Measurements from ENCODE around the gene SRRM3. TPM values are rescaled to one million over a fixed set of nuclear protein-coding genes. Genes with fewer than 3 reads are reported as not detected.
A peak's percentile ranks its signal among the peaks of the same experiment; 100 is the strongest.
"Not testable (repeated sequence)": the region's sequence is repeated elsewhere in the genome, so short reads cannot be mapped to it uniquely, and the experiment has no call there.

Gene SRRM3
- total RNA-seq = not detected

GRCh38 chr7:76201732-76202665 lies at the start of gene SRRM3:
TSS of gene SRRM3 (plus strand) at chr7:76201896. CDS start at chr7:76235067, 33,171 bp downstream.
- H3K9me3 Mint-ChIP-seq = no peaks in the 10 kb centered on the region
- CTCF ChIA-PET = interaction anchor here (0.7 kb wide), 1 partner anchor 17 kb away, joined by 3 read pairs; no protein-coding TSS in a partner anchor
- H3K4me3 Mint-ChIP-seq = no peak within 1 kb of the TSS
- peaks cover 7% of the 10 kb centered on the region for H3K27me3 Mint-ChIP-seq
- no peak within 1 kb of the TSS for H3K27ac Mint-ChIP-seq
- POLR2A ChIA-PET = no interaction called here
- DNase-seq = peak; percentile 86
- no peaks in the 10 kb centered on the region for H3K4me1 Mint-ChIP-seq
- no peaks in the 10 kb centered on the region for H3K36me3 Mint-ChIP-seq (ENCODE audit: low read depth)

GRCh38 chr7:76151932-76152331 lies 49.8 kb upstream of the SRRM3 start:
- CTCF ChIA-PET = no interaction called here
- no peak overlapping the region for H3K27ac Mint-ChIP-seq
- no peak for DNase-seq
- H3K36me3 Mint-ChIP-seq (ENCODE audit: low read depth) = no peaks in the 10 kb centered on the region
- peaks cover 2% of the 10 kb centered on the region for H3K27me3 Mint-ChIP-seq
- H3K4me1 Mint-ChIP-seq = peaks cover 11% of the 10 kb centered on the region
- POLR2A ChIA-PET = no interaction called here
- no peaks in the 10 kb centered on the region for H3K9me3 Mint-ChIP-seq
- H3K4me3 Mint-ChIP-seq = no peak overlapping the region

GRCh38 chr7:76153571-76154230 lies 48.0 kb upstream of the SRRM3 start:
- H3K9me3 Mint-ChIP-seq; H3K27ac Mint-ChIP-seq; POLR2A ChIA-PET; H3K36me3 Mint-ChIP-seq (ENCODE audit: low read depth); H3K4me3 Mint-ChIP-seq; H3K27me3 Mint-ChIP-seq: not testable (repeated sequence)
- CTCF ChIA-PET = interaction anchor here (0.6 to 1.7 kb wide), 3 partner anchors 25 to 302 kb away, joined by 3 to 5 read pairs (median 4); no protein-coding TSS in a partner anchor
- peak; percentile 27 for DNase-seq
- H3K4me1 Mint-ChIP-seq = peaks cover 11% of the 10 kb centered on the region

GRCh38 chr7:76155938-76156337 lies 45.8 kb upstream of the SRRM3 start:
- POLR2A ChIA-PET = no interaction called here
- peaks cover 11% of the 10 kb centered on the region for H3K4me1 Mint-ChIP-seq
- no peaks in the 10 kb centered on the region for H3K36me3 Mint-ChIP-seq (ENCODE audit: low read depth)
- CTCF ChIA-PET = no interaction called here
- H3K27ac Mint-ChIP-seq = no peak overlapping the region
- no peak overlapping the region for H3K4me3 Mint-ChIP-seq
- no peak for DNase-seq
- H3K9me3 Mint-ChIP-seq = no peaks in the 10 kb centered on the region
- H3K27me3 Mint-ChIP-seq = peaks cover under 1% of the 10 kb centered on the region

GRCh38 chr7:76156992-76157685 lies 44.6 kb upstream of the SRRM3 start:
- DNase-seq; H3K4me3 Mint-ChIP-seq; CTCF ChIA-PET; H3K27me3 Mint-ChIP-seq; H3K27ac Mint-ChIP-seq; H3K36me3 Mint-ChIP-seq (ENCODE audit: low read depth); POLR2A ChIA-PET; H3K9me3 Mint-ChIP-seq: not testable (repeated sequence)
- peaks cover 11% of the 10 kb centered on the region for H3K4me1 Mint-ChIP-seq

- CTCF ChIA-PET; H3K36me3 Mint-ChIP-seq (ENCODE audit: low read depth): not testable (repeated sequence)
These were observed 43.3 kb upstream of the SRRM3 start for GRCh38 chr7:76158416-76158815.

GRCh38 chr7:76162416-76163170 lies 39.1 kb upstream of the SRRM3 start:
- H3K9me3 Mint-ChIP-seq; CTCF ChIA-PET; H3K27ac Mint-ChIP-seq; DNase-seq; H3K4me3 Mint-ChIP-seq; POLR2A ChIA-PET; H3K4me1 Mint-ChIP-seq; H3K27me3 Mint-ChIP-seq; H3K36me3 Mint-ChIP-seq (ENCODE audit: low read depth): not testable (repeated sequence)

More at GRCh38 chr7:76158416-76158815, 43.3 kb upstream of the SRRM3 start:
- H3K27me3 Mint-ChIP-seq, H3K4me3 Mint-ChIP-seq, H3K27ac Mint-ChIP-seq, DNase-seq, POLR2A ChIA-PET, H3K4me1 Mint-ChIP-seq, H3K9me3 Mint-ChIP-seq: not testable (repeated sequence)

GRCh38 chr7:76163812-76164211 lies 37.9 kb upstream of the SRRM3 start:
- H3K27ac Mint-ChIP-seq; H3K36me3 Mint-ChIP-seq (ENCODE audit: low read depth); H3K4me3 Mint-ChIP-seq; H3K27me3 Mint-ChIP-seq; DNase-seq; H3K9me3 Mint-ChIP-seq; POLR2A ChIA-PET; H3K4me1 Mint-ChIP-seq: not testable (repeated sequence)
- CTCF ChIA-PET = interaction anchor here (0.7 kb wide), 1 partner anchor 15 kb away, joined by 3 read pairs; no protein-coding TSS in a partner anchor

- POLR2A ChIA-PET = no interaction called here
- no peaks in the 10 kb centered on the region for H3K36me3 Mint-ChIP-seq (ENCODE audit: low read depth)
- H3K27me3 Mint-ChIP-seq = no peaks in the 10 kb centered on the region
- peaks cover 8% of the 10 kb centered on the region for H3K4me1 Mint-ChIP-seq
- H3K9me3 Mint-ChIP-seq = no peaks in the 10 kb centered on the region
- H3K27ac Mint-ChIP-seq = no peak overlapping the region
- no peak overlapping the region for H3K4me3 Mint-ChIP-seq
- no peak for DNase-seq
- CTCF ChIA-PET = interaction anchor here (0.9 to 3.9 kb wide), 3 partner anchors 13 to 126 kb away, joined by 4 to 24 read pairs (median 4); no protein-coding TSS in a partner anchor
These were observed 36.4 kb upstream of the SRRM3 start for GRCh38 chr7:76165106-76165972.

GRCh38 chr7:76165973-76166403 lies 35.7 kb upstream of the SRRM3 start:
- ChIA-PET POLR2A (interaction anchor here (1.2 to 2.2 kb wide), 3 partner anchors 12 to 152 kb away, joined by 7 to 13 read pairs (median 9); partner anchors contain the start of genes MDH2 and STYXL1), CTCF (interaction anchor here (1.7 to 3.9 kb wide), 2 partner anchors 12 to 125 kb away, joined by 4 to 24 read pairs; no protein-coding TSS in a partner anchor)

GRCh38 chr7:76166404-76167255 lies 35.1 kb upstream of the SRRM3 start:
- H3K9me3 Mint-ChIP-seq = no peaks in the 10 kb centered on the region
- H3K4me1 Mint-ChIP-seq = peaks cover 8% of the 10 kb centered on the region
- H3K4me3 Mint-ChIP-seq = peak overlapping the region; percentile 81
- peak overlapping the region; percentile 75 for H3K27ac Mint-ChIP-seq
- DNase-seq = peak; percentile 94
- no peaks in the 10 kb centered on the region for H3K36me3 Mint-ChIP-seq (ENCODE audit: low read depth)
- ChIA-PET CTCF (interaction anchor here (1.1 to 3.9 kb wide), 4 partner anchors 12 to 151 kb away, joined by 3 to 24 read pairs (median 4); partner anchors contain the start of genes MDH2 and STYXL1), POLR2A (interaction anchor here (1.2 to 2.2 kb wide), 4 partner anchors 12 to 193 kb away, joined by 4 to 13 read pairs (median 8); partner anchors contain the start of genes MDH2, STYXL1 and YWHAG)
- no peaks in the 10 kb centered on the region for H3K27me3 Mint-ChIP-seq

More at GRCh38 chr7:76165973-76166403, 35.7 kb upstream of the SRRM3 start:
- H3K36me3 Mint-ChIP-seq (ENCODE audit: low read depth) = no peaks in the 10 kb centered on the region
- H3K27ac Mint-ChIP-seq = peak overlapping the region; percentile 75
- H3K4me3 Mint-ChIP-seq = peak overlapping the region; percentile 81
- peaks cover 8% of the 10 kb centered on the region for H3K4me1 Mint-ChIP-seq
- no peak for DNase-seq
- H3K27me3 Mint-ChIP-seq = no peaks in the 10 kb centered on the region
- H3K9me3 Mint-ChIP-seq = no peaks in the 10 kb centered on the region

All from activated CD4-positive, alpha-beta memory T cell treated with anti-CD3 and anti-CD28 coated beads, Interleukin-2, amount 10 ng/mL, durations not matched to agents 7 days and 5 days (primary cell).